ENCODE measurements around the gene ABCB10. TPM values are rescaled to one million over a fixed set of nuclear protein-coding genes. Genes with fewer than 3 reads are reported as not detected.

The ABCB10 gene
- total RNA-seq, 2 donors from 2014 or later: 14.6 to 18.1 TPM

DNA sequence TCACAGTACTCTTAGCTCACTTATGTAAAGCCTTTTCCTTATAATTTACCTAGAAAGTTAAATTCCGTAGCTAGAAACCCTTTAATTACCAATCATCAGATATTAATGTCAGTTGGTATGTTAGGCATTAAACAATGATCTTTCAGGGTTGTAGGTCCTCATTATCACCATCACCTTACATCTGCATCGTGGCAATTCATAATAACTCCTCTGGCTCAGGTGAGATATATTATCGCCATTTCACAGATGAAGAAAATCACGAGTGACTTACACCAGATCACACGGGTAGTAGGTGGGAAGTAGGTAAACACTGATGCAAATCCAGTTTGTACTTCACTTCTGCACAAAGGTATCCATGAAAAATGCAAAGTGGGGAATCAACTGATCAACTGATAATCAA lies 51.0 kb downstream of the ABCB10 start:
- Mint-ChIP-seq H3K9me3 (peaks cover 2% of the 10 kb centered on the region), H3K27ac (peak overlapping the region; percentile 98), H3K36me3 (ENCODE audit: low read depth) (peaks cover 18% of the 10 kb centered on the region), H3K27me3 (ENCODE audit: insufficient read depth) (no peaks in the 10 kb centered on the region), H3K4me3 (peak overlapping the region; percentile 89), H3K4me1 (peaks cover 13% of the 10 kb centered on the region)
- peak overlapping the region; percentile 100 for H3K4me3 ChIP-seq (ENCODE audit: low read length)
- H3K27me3 ChIP-seq (ENCODE audit: control insufficient read depth, insufficient read depth, low read length, poor library complexity, severe bottlenecking): no peaks in the 10 kb centered on the region
- peaks cover 5% of the 10 kb centered on the region for H3K4me1 ChIP-seq (ENCODE audit: control insufficient read depth, insufficient read depth, low read length)
- H3K27ac ChIP-seq (ENCODE audit: low read depth, low read length): peak overlapping the region; percentile 89
- H3K36me3 ChIP-seq (ENCODE audit: control insufficient read depth, insufficient read depth, low read length): peaks cover 20% of the 10 kb centered on the region
- H3K9me3 ChIP-seq (ENCODE audit: control insufficient read depth, low read length): no peaks in the 10 kb centered on the region
- TF ChIP-seq, protein P1, sequence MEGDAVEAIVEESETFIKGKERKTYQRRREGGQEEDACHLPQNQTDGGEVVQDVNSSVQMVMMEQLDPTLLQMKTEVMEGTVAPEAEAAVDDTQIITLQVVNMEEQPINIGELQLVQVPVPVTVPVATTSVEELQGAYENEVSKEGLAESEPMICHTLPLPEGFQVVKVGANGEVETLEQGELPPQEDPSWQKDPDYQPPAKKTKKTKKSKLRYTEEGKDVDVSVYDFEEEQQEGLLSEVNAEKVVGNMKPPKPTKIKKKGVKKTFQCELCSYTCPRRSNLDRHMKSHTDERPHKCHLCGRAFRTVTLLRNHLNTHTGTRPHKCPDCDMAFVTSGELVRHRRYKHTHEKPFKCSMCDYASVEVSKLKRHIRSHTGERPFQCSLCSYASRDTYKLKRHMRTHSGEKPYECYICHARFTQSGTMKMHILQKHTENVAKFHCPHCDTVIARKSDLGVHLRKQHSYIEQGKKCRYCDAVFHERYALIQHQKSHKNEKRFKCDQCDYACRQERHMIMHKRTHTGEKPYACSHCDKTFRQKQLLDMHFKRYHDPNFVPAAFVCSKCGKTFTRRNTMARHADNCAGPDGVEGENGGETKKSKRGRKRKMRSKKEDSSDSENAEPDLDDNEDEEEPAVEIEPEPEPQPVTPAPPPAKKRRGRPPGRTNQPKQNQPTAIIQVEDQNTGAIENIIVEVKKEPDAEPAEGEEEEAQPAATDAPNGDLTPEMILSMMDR (conservative IDR thresholded peaks at IDR 0.05): no peak
- H3K9ac ChIP-seq (ENCODE audit: extremely low read depth, low read length, poor library complexity, severe bottlenecking): peak overlapping the region; percentile 98
- no peak for DNase-seq
- WGBS, 2 experiments (ENCODE audit: insufficient coverage in 1 of 2, insufficient read length in 1 of 2): 0 to 10% methylated on average over 2 to 5 of the region's 5 CpGs

DNA sequence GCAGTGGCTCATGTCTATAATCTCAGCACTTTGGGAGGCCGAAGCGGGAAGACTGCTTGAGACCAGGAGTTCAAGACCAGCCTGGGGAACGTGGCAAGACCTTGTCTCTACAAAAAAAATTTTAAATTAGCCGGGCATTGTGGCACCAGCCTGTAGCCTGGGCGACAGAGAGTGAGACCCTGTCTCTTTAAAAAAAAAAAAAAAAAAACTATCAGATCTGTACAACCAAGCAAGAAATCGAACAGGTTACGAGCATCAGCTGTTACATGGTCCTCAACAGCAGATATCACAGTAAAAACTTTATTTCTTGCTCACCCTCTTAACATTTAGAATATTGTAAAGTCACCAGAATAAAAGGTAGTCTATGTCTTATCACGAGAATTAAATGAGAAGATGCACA lies 51.9 kb downstream of the ABCB10 start:
- Histone ChIP-seq H3K9me3 (ENCODE audit: control insufficient read depth, low read length) (no peaks in the 10 kb centered on the region), H3K27ac (ENCODE audit: low read depth, low read length) (no peak overlapping the region), H3K4me1 (ENCODE audit: control insufficient read depth, insufficient read depth, low read length) (peaks cover 5% of the 10 kb centered on the region), H3K27me3 (ENCODE audit: control insufficient read depth, insufficient read depth, low read length, poor library complexity, severe bottlenecking) (no peaks in the 10 kb centered on the region), H3K36me3 (ENCODE audit: control insufficient read depth, insufficient read depth, low read length) (peaks cover 24% of the 10 kb centered on the region), H3K9ac (ENCODE audit: extremely low read depth, low read length, poor library complexity, severe bottlenecking) (peak overlapping the region; percentile 98), H3K4me3 (ENCODE audit: low read length) (peak overlapping the region; percentile 100)
- Mint-ChIP-seq H3K27ac (no peak overlapping the region), H3K27me3 (ENCODE audit: insufficient read depth) (no peaks in the 10 kb centered on the region), H3K36me3 (ENCODE audit: low read depth) (peaks cover 23% of the 10 kb centered on the region), H3K4me1 (peaks cover 13% of the 10 kb centered on the region), H3K4me3 (peak overlapping the region; percentile 89), H3K9me3 (peaks cover 2% of the 10 kb centered on the region)
- WGBS, 2 experiments (ENCODE audit: insufficient coverage in 1 of 2, insufficient read length in 1 of 2): 94 to 95% methylated on average over 4 to 8 of the region's 8 CpGs
- DNase-seq: no peak
- TF ChIP-seq, protein P1 (conservative IDR thresholded peaks at IDR 0.05): no peak

DNA sequence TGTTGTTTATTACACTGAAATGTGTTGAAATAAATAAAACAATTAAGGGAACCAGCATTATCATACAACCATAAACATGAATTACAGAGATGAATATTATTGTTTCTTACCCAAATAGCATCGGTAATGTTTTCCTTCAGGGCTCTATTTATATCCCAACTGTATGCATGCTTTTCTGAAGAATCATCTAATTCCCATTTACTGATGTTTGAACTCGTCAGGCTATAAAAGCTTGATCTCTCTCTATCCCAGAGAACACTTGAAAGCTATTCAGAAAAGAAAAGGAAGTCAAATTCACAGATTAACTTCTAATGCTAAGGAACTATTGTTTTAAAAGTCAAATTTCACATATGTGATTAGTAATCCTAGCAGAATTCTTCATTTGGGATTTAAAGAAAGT lies 62.7 kb downstream of the ABCB10 start:
- DNase-seq: no peak
- H3K36me3 Mint-ChIP-seq (ENCODE audit: low read depth): peaks cover 71% of the 10 kb centered on the region

More for the DNA sequence above, 62.7 kb downstream of the ABCB10 start:
- Mint-ChIP-seq H3K27me3 (ENCODE audit: insufficient read depth) (no peaks in the 10 kb centered on the region), H3K4me3 (no peak overlapping the region), H3K9me3 (no peaks in the 10 kb centered on the region), H3K4me1 (no peaks in the 10 kb centered on the region), H3K27ac (no peak overlapping the region)
- Histone ChIP-seq H3K9me3 (ENCODE audit: control insufficient read depth, low read length) (no peaks in the 10 kb centered on the region), H3K9ac (ENCODE audit: extremely low read depth, low read length, poor library complexity, severe bottlenecking) (no peak overlapping the region), H3K4me1 (ENCODE audit: control insufficient read depth, insufficient read depth, low read length) (no peaks in the 10 kb centered on the region), H3K36me3 (ENCODE audit: control insufficient read depth, insufficient read depth, low read length) (peaks cover 84% of the 10 kb centered on the region), H3K27ac (ENCODE audit: low read depth, low read length) (no peak overlapping the region), H3K4me3 (ENCODE audit: low read length) (no peak overlapping the region), H3K27me3 (ENCODE audit: control insufficient read depth, insufficient read depth, low read length, poor library complexity, severe bottlenecking) (no peaks in the 10 kb centered on the region)
- 100% methylated on average over 2 of the region's 2 CpGs for WGBS, 2 experiments (ENCODE audit: insufficient coverage in 1 of 2, insufficient read length in 1 of 2)
- TF ChIP-seq, protein P1 (conservative IDR thresholded peaks at IDR 0.05): no peak
